ENCODE results near the gene ARHGEF25. TPM values are rescaled to one million over a fixed set of nuclear protein-coding genes. Genes with fewer than 3 reads are reported as not detected.

Gene ARHGEF25
- total and polyA plus RNA-seq, 2 of the 4 experiments (the other 2 are of a cell fraction), result 6.3 to 17.9 TPM

- no peak for TF ChIP-seq ELK1 (IDR thresholded peaks at IDR 0.05; ENCODE audit: borderline replicate concordance, low read depth, low read length)
These were observed 5.4 kb upstream of the ARHGEF25 start (continued) for GRCh38 chr12:57605811-57606311.

- TF ChIP-seq NFE2L2 (IDR thresholded peaks at IDR 0.05; ENCODE audit: low read depth, low read length) (no peak), RFX5 (IDR thresholded peaks at IDR 0.05; ENCODE audit: low read depth, low read length) (no peak)
- no peak overlapping the region for H4K5ac ChIP-seq (ENCODE audit: low read depth, low read length)
- WGBS, 2 experiments (ENCODE audit: extremely low coverage in 2 of 2, insufficient read length in 1 of 2), result no CpG with 5 or more reads among the region's 2 CpGs
- H2BK120ac ChIP-seq (ENCODE audit: low read depth, low read length), result no peak overlapping the region
- H3K79me1 ChIP-seq (ENCODE audit: low read depth in 1 of 2, low read length in 2 of 2), result peaks cover 9 to 19% of the 10 kb centered on the region in 2 experiments
- no peak overlapping the region for H3K4ac ChIP-seq (ENCODE audit: low read depth, low read length)
- in situ Hi-C loops (cut with MboI; ENCODE audit: low sequenced_read_pairs), result no loop called here
- no peak overlapping the region for H2AFZ ChIP-seq (replicated peaks; ENCODE audit: low read length, poor library complexity)
- BruUV-seq (replicated peaks), result no TSS peak
- H3K4me2 ChIP-seq (ENCODE audit: low read depth, low read length), result no peak overlapping the region
- no peak overlapping the region for H2BK20ac ChIP-seq (ENCODE audit: low read depth, low read length)
- H4K20me1 ChIP-seq (ENCODE audit: insufficient read depth, low read length), result no peaks in the 10 kb centered on the region
- peaks cover 10% of the 10 kb centered on the region; the same call in 1 of the 2 replicates for H3K36me3 ChIP-seq (ENCODE audit: control insufficient read depth, insufficient read depth, low read length)
- dilution Hi-C loops (cut with HindIII; ENCODE audit: low sequenced_read_pairs, unreplicated experiment), result no loop called here
- H4K8ac ChIP-seq (ENCODE audit: low read depth in 2 of 2, low read length in 2 of 2), result no peak overlapping the region
- H3K14ac ChIP-seq (replicated peaks; ENCODE audit: low read depth, low read length), result no peak overlapping the region
- no peak overlapping the region for H2AK9ac ChIP-seq (replicated peaks; ENCODE audit: low read depth, low read length, poor library complexity)
- H3K4me3 ChIP-seq (ENCODE audit: insufficient read depth, low read depth, low read length), result no peak overlapping the region
- H4K91ac ChIP-seq (ENCODE audit: insufficient read depth, low read depth, low read length), result no peak overlapping the region
- H3K4me1 ChIP-seq (ENCODE audit: control insufficient read depth, insufficient read depth, low read length), result peaks cover 15% of the 10 kb centered on the region
- H3K9me1 ChIP-seq (ENCODE audit: insufficient read depth, low read length), result peaks cover 18% of the 10 kb centered on the region; the same call in 1 of the 2 replicates
- H3K27ac ChIP-seq (ENCODE audit: insufficient read depth, low read length), result no peak overlapping the region
- no peak overlapping the region for H3K23ac ChIP-seq (ENCODE audit: low read depth, low read length)
- no peak overlapping the region for H3K56ac ChIP-seq (ENCODE audit: extremely low read depth, insufficient read depth, low read length)
- H2AK5ac ChIP-seq (ENCODE audit: low read depth, low read length), result no peak overlapping the region
- H2BK15ac ChIP-seq (ENCODE audit: low read depth, low read length), result no peak overlapping the region
- no peaks in the 10 kb centered on the region for H3K27me3 ChIP-seq (ENCODE audit: control insufficient read depth, insufficient read depth, low read length)
- no peaks in the 10 kb centered on the region for H3K9me3 ChIP-seq (ENCODE audit: control insufficient read depth, insufficient read depth, low read length)
- H3K9ac ChIP-seq (ENCODE audit: low read depth, low read length), result no peak overlapping the region
- POLR2A ChIA-PET (ENCODE audit: unreplicated experiment), result no interaction called here
- no peak overlapping the region for H2BK5ac ChIP-seq (ENCODE audit: low read depth, low read length, poor library complexity, severe bottlenecking)
- H3K18ac ChIP-seq (ENCODE audit: low read depth, low read length), result no peak overlapping the region
- intact Hi-C loops (cut with micrococcal nuclease), result no loop called here
- no peak for ATAC-seq (ENCODE audit: low read depth)
- no peak for DNase-seq
- CTCF ChIA-PET, result interaction anchor here (0.6 kb wide), 1 partner anchor 26 kb away, joined by 4 read pairs; the partner anchor contains the start of gene B4GALNT1
These were observed 4.8 kb upstream of the ARHGEF25 start for GRCh38 chr12:57606399-57606798.

All from IMR-90 (cell line).